Endothelial cell (in vitro differentiated cells): ENCODE results near the gene TMIGD2. TPM values are rescaled to one million over a fixed set of nuclear protein-coding genes. Genes with fewer than 3 reads are reported as not detected.
"Not testable (repeated sequence)": the region's sequence is repeated elsewhere in the genome, so short reads cannot be mapped to it uniquely, and the experiment has no call there.

Experiments
- DNase-seq: peaks from one replicate; pipeline ENCODE4 v3.0.0; 2021; ENCODE audit warnings: low spot score
- H3K27ac Mint-ChIP-seq: one replicate; pipeline ENCODE4 v1.8.0; 2021; ENCODE audit warnings: mixed read lengths, inconsistent platforms; ENCODE audit not compliant: unreplicated experiment
- H3K27me3 Mint-ChIP-seq: one replicate; pipeline ENCODE4 v1.8.0; 2021; ENCODE audit warnings: mild to moderate bottlenecking, moderate library complexity, mixed read lengths, inconsistent platforms; ENCODE audit not compliant: unreplicated experiment
- H3K36me3 Mint-ChIP-seq: one replicate; pipeline ENCODE4 v1.8.0; 2021; ENCODE audit warnings: mild to moderate bottlenecking, low read depth, mixed read lengths, inconsistent platforms; ENCODE audit not compliant: unreplicated experiment
- H3K4me1 Mint-ChIP-seq: one replicate; pipeline ENCODE4 v1.8.0; 2021; ENCODE audit warnings: mild to moderate bottlenecking, mixed read lengths, inconsistent platforms; ENCODE audit not compliant: unreplicated experiment
- H3K4me3 Mint-ChIP-seq: one replicate; pipeline ENCODE4 v1.8.0; 2021; ENCODE audit warnings: mild to moderate bottlenecking, mixed read lengths, inconsistent platforms; ENCODE audit not compliant: unreplicated experiment
- H3K9me3 Mint-ChIP-seq: one replicate; pipeline ENCODE4 v1.8.0; 2021; ENCODE audit warnings: mixed read lengths, inconsistent platforms; ENCODE audit not compliant: unreplicated experiment
- CTCF ChIP-seq: fragments of 200-600 bp; sonication (generic); IDR thresholded peaks from one replicate; pipeline ENCODE4 v1.5.0; 2021; ENCODE audit warnings: antibody characterized with exemption; ENCODE audit not compliant: unreplicated experiment
- total RNA-seq: library from RNA; stranded (reverse); fragmentation: NEBNext Ultra II Directional; extraction: Animal tissue kit (Norgen Biotek cat#: 25700); gene quantifications from one replicate; pipeline ENCODE4 v1.2.1, GENCODE V29; 2021; ENCODE audit not compliant: unreplicated experiment

The TMIGD2 gene
- total RNA-seq, 1 donor from 2014 or later, result not detected

GRCh38 chr19:4329858-4330257, 27.7 kb upstream of the TMIGD2 start:
- no peaks in the 10 kb centered on the region for H3K9me3 Mint-ChIP-seq
- TF ChIP-seq CTCF, result no peak

GRCh38 chr19:4328991-4329681, 26.9 kb upstream of the TMIGD2 start:
- H3K9me3 Mint-ChIP-seq, H3K27ac Mint-ChIP-seq, DNase-seq, H3K27me3 Mint-ChIP-seq, H3K4me1 Mint-ChIP-seq: not testable (repeated sequence)
- H3K36me3 Mint-ChIP-seq, result peaks cover 18% of the 10 kb centered on the region
- H3K4me3 Mint-ChIP-seq, result peak overlapping the region; percentile 24

More at GRCh38 chr19:4329858-4330257, 27.7 kb upstream of the TMIGD2 start:
- Mint-ChIP-seq H3K4me1 (no peaks in the 10 kb centered on the region), H3K4me3 (no peak overlapping the region), H3K27me3 (peaks cover 9% of the 10 kb centered on the region), H3K27ac (no peak overlapping the region), H3K36me3 (peaks cover 25% of the 10 kb centered on the region)
- DNase-seq, result no peak

GRCh38 chr19:4328243-4328990, 26.2 kb upstream of the TMIGD2 start:
- peaks cover 14% of the 10 kb centered on the region for H3K36me3 Mint-ChIP-seq
- peak; percentile 96 for DNase-seq
- TF ChIP-seq CTCF, result no peak
- no peak overlapping the region for H3K27ac Mint-ChIP-seq
- H3K4me3 Mint-ChIP-seq, result no peak overlapping the region
- no peaks in the 10 kb centered on the region for H3K9me3 Mint-ChIP-seq
- peaks cover 9% of the 10 kb centered on the region for H3K27me3 Mint-ChIP-seq
- H3K4me1 Mint-ChIP-seq, result no peaks in the 10 kb centered on the region

- Mint-ChIP-seq H3K4me1 (no peaks in the 10 kb centered on the region), H3K9me3 (no peaks in the 10 kb centered on the region), H3K27me3 (peaks cover 9% of the 10 kb centered on the region), H3K4me3 (peak overlapping the region; percentile 82), H3K36me3 (peaks cover 14% of the 10 kb centered on the region), H3K27ac (no peak overlapping the region)
- no peak for DNase-seq
- no peak for TF ChIP-seq CTCF
Measured at GRCh38 chr19:4327877-4328242, 25.7 kb upstream of the TMIGD2 start.

- Mint-ChIP-seq H3K27me3 (peaks cover 9% of the 10 kb centered on the region), H3K27ac (no peak overlapping the region), H3K4me3 (peak overlapping the region; percentile 82), H3K9me3 (no peaks in the 10 kb centered on the region), H3K36me3 (peaks cover 14% of the 10 kb centered on the region), H3K4me1 (no peaks in the 10 kb centered on the region)
- no peak for TF ChIP-seq CTCF
- peak; percentile 67 for DNase-seq
Measured at GRCh38 chr19:4327252-4327876, 25.2 kb upstream of the TMIGD2 start.
